CD14-positive monocyte (primary cell): ENCODE results near the gene ANKRD13D. TPM values are rescaled to one million over a fixed set of nuclear protein-coding genes. Genes with fewer than 3 reads are reported as not detected.

Experiments used
- DNase-seq, 3 donors: peaks; one replicate each; pipeline ENCODE4 v3.0.0-alpha.2; 2011 to 2022
- H2AFZ ChIP-seq: 2 replicates; pipeline ENCODE4 v1.6.0; 2012; ENCODE audit warnings: mild to moderate bottlenecking, low read depth, low read length, inconsistent platforms; ENCODE audit not compliant: insufficient read depth, poor library complexity, severe bottlenecking
- H3K27ac ChIP-seq, 2 donors: 1 replicate in 1 of 2; 2 replicates in 1 of 2; pipeline ENCODE4 v1.5.1; 2012 to 2013; ENCODE audit warnings: low read length in 2 of 2, control low read depth in 1 of 2, inconsistent platforms in 1 of 2, low read depth in 1 of 2, mild to moderate bottlenecking in 1 of 2
- H3K27me3 ChIP-seq, 2 donors: one replicate each; pipeline versions ENCODE4 v1.6.0 to v1.6.1; 2011 to 2013; ENCODE audit warnings: low read length in 2 of 2; ENCODE audit not compliant: control insufficient read depth in 2 of 2, insufficient read depth in 2 of 2
- H3K36me3 ChIP-seq, 2 donors: replicated peaks in 1 of 2; 1 replicate in 1 of 2; 2 replicates in 1 of 2; pipeline versions ENCODE4 v1.5.1 to v1.6.1; 2012 to 2013; ENCODE audit warnings: low read length in 2 of 2, control low read depth in 1 of 2, inconsistent platforms in 1 of 2, mild to moderate bottlenecking in 1 of 2; ENCODE audit not compliant: insufficient read depth in 2 of 2, control insufficient read depth in 1 of 2
- H3K4me1 ChIP-seq, 2 donors: 1 replicate in 1 of 2; 2 replicates in 1 of 2; pipeline versions ENCODE4 v1.5.1 to v1.6.1; 2012 to 2013; ENCODE audit warnings: low read length in 2 of 2, control low read depth in 1 of 2, inconsistent platforms in 1 of 2, mild to moderate bottlenecking in 1 of 2, moderate library complexity in 1 of 2; ENCODE audit not compliant: insufficient read depth in 2 of 2, control insufficient read depth in 1 of 2
- H3K4me2 ChIP-seq: replicated peaks from 2 replicates; pipeline ENCODE3; 2012; ENCODE audit warnings: low read length, moderate library complexity, mild to moderate bottlenecking; ENCODE audit not compliant: poor library complexity, severe bottlenecking; ENCODE audit errors: extremely low read depth
- H3K4me3 ChIP-seq, 3 experiments: fragments of 200-600 bp in 1 of 3; sonication (generic) in 1 of 3; replicated peaks in 1 of 3; 1 replicate in 2 of 3; 2 replicates in 1 of 3; pipeline ENCODE4 v1.5.1; 2011 to 2013; ENCODE audit warnings: low read length in 3 of 3, mild to moderate bottlenecking in 3 of 3, control low read depth in 2 of 3, low read depth in 2 of 3, inconsistent platforms in 1 of 3, moderate library complexity in 1 of 3
- H3K79me2 ChIP-seq: 2 replicates; pipeline ENCODE4 v1.6.0; 2012; ENCODE audit warnings: mild to moderate bottlenecking, control low read depth, inconsistent platforms, low read length, moderate library complexity; ENCODE audit not compliant: insufficient read depth
- H3K9ac ChIP-seq: 2 replicates; pipeline ENCODE4 v1.6.0; 2017; ENCODE audit warnings: low read length, mild to moderate bottlenecking; ENCODE audit not compliant: insufficient read depth, poor library complexity, severe bottlenecking
- H3K9me3 ChIP-seq, 2 donors: replicated peaks in 1 of 2; 1 replicate in 1 of 2; 2 replicates in 1 of 2; pipeline versions ENCODE4 v1.5.1 to v1.6.1; 2012 to 2013; ENCODE audit warnings: low read length in 2 of 2, control low read depth in 1 of 2; ENCODE audit not compliant: control insufficient read depth in 1 of 2, insufficient read depth in 1 of 2
- H4K20me1 ChIP-seq: 2 replicates; pipeline ENCODE4 v1.6.0; 2012; ENCODE audit warnings: mild to moderate bottlenecking, low read length, control low read depth, moderate library complexity; ENCODE audit not compliant: insufficient read depth
- H3K27ac Mint-ChIP-seq, 7 donors: one replicate each; pipeline ENCODE4 v1.8.0; 2020; ENCODE audit warnings: mild to moderate bottlenecking in 7 of 7, mixed read lengths in 7 of 7, moderate library complexity in 6 of 7, inconsistent platforms in 2 of 7
- H3K27me3 Mint-ChIP-seq, 3 donors: one replicate each; pipeline ENCODE4 v1.8.0; 2021 to 2022; ENCODE audit warnings: low read depth in 3 of 3, mild to moderate bottlenecking in 3 of 3, mixed read lengths in 3 of 3, moderate library complexity in 3 of 3, inconsistent platforms in 1 of 3
- H3K36me3 Mint-ChIP-seq, 2 donors: one replicate each; pipeline ENCODE4 v1.8.0; 2020; ENCODE audit warnings: mixed read lengths in 2 of 2, inconsistent platforms in 1 of 2, mild to moderate bottlenecking in 1 of 2
- H3K4me1 Mint-ChIP-seq: one replicate; pipeline ENCODE4 v1.8.0; 2020; ENCODE audit warnings: mild to moderate bottlenecking, mixed read lengths
- H3K4me3 Mint-ChIP-seq, 2 donors: one replicate each; pipeline ENCODE4 v1.8.0; 2020; ENCODE audit warnings: mild to moderate bottlenecking in 2 of 2, mixed read lengths in 2 of 2, moderate library complexity in 1 of 2
- H3K9me3 Mint-ChIP-seq, 7 donors: one replicate each; pipeline ENCODE4 v1.8.0; 2020 to 2022; ENCODE audit warnings: mixed read lengths in 7 of 7, mild to moderate bottlenecking in 6 of 7, moderate library complexity in 6 of 7, inconsistent platforms in 2 of 7
- WGBS: methylation state at CpG from one replicate; pipeline ENCODE4 v1.1.5; 2013; ENCODE audit warnings: missing lambda C conversion rate; ENCODE audit not compliant: insufficient coverage; 5-methylcytosine and 5-hydroxymethylcytosine counted together
- intact Hi-C, 2 donors: fragments of 100-400 bp; cut with micrococcal nuclease; formaldehyde crosslinking; loops; one replicate each; pipeline versions ENCODE4 v1.15.0 to v1.15.1; 2023
- polyA plus RNA-seq, 3 donors: library from polyadenylated mRNA; depleted of rRNA in 1 of 3; unstranded in 2 of 3; stranded (reverse) in 1 of 3; fragments of 300-500 nt in 2 of 3; fragments of >200 nt in 1 of 3; fragmentation: Illumina TruSeq in 2 of 3; gene quantifications; 1 replicate in 2 of 3; 2 replicates in 1 of 3; pipeline ENCODE4 v1.2.3, GENCODE V29; 2012 to 2021
- TF ChIP-seq, protein P1 (sequence below): fragments of 200-600 bp; IDR thresholded peaks from one replicate; pipeline ENCODE4 v1.8.0; 2022; ENCODE audit warnings: antibody characterized with exemption, mild to moderate bottlenecking

ANKRD13D gene
- polyA plus RNA-seq, 3 donors: 9.1 to 389 (median 10.3) TPM

DNA sequence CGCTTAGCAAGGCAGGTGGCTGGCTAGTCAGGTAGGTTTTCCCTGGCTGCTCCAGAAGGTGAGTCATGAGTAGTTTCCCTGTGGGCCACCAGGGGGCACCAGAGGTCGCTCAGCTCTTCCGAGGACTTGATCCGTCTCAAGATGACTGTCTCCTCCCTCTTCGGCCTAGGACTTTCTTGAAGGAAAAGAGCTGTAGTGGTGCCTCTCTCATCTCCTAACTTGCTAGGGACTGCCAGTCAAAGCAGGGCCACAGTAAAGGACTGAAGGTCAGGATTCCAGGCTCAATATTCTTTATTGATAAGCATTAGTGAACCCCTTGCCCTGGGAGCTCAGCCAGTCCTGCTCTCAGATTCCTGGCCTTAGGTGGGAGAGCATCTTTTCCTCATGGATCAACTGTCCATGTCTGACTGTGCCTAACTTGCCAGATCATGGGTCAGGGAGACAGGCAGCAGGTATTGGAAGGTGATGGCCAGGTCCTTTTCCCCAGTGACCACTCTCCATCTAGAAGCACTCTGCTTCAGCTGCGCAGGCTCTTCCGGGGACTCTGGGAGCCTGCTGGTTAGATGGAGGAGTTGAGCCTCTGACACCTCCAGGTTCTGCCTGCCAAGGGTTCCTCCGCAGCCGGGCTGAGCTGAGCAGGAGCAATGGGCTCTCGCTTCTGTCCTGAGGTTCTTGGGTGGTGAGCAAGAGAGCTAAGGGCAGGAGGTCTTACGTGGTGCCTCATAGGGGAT lies 62.3 kb downstream of the ANKRD13D start:
- peaks cover 15% of the 10 kb centered on the region for H4K20me1 ChIP-seq
- peaks cover 52 to 56% of the 10 kb centered on the region in 2 donors for H3K4me1 ChIP-seq
- Mint-ChIP-seq H3K4me3 (peak overlapping the region in 1 of 2 donors; percentile 57), H3K9me3 (no peaks in the 10 kb centered on the region), H3K4me1 (peaks cover 53% of the 10 kb centered on the region), H3K27me3 (peaks cover 0 to 2% (median 0%) of the 10 kb centered on the region in 3 donors), H3K27ac (peak overlapping the region; percentile 63 to 88 (median 76)), H3K36me3 (peaks cover 8 to 9% of the 10 kb centered on the region in 2 donors)
- peak overlapping the region; percentile 24 to 52 for H3K27ac ChIP-seq
- H3K79me2 ChIP-seq: peaks cover 34% of the 10 kb centered on the region
- H3K36me3 ChIP-seq: no peaks in the 10 kb centered on the region
- peak overlapping the region; percentile 75 for H3K4me2 ChIP-seq
- peak overlapping the region in 1 of 3 experiments; percentile 32 for H3K4me3 ChIP-seq
- WGBS: 20% methylated on average over 5 of the region's 11 CpGs
- intact Hi-C loops: loop anchor here (1.0 to 5.0 kb wide), 2 partner anchors 31 to 156 kb away; partner anchors contain the start of genes CDK2AP2 (in 1 of the 2) and PITPNM1 (in 1 of the 2)
- no peak overlapping the region for H2AFZ ChIP-seq
- TF ChIP-seq, protein P1, sequence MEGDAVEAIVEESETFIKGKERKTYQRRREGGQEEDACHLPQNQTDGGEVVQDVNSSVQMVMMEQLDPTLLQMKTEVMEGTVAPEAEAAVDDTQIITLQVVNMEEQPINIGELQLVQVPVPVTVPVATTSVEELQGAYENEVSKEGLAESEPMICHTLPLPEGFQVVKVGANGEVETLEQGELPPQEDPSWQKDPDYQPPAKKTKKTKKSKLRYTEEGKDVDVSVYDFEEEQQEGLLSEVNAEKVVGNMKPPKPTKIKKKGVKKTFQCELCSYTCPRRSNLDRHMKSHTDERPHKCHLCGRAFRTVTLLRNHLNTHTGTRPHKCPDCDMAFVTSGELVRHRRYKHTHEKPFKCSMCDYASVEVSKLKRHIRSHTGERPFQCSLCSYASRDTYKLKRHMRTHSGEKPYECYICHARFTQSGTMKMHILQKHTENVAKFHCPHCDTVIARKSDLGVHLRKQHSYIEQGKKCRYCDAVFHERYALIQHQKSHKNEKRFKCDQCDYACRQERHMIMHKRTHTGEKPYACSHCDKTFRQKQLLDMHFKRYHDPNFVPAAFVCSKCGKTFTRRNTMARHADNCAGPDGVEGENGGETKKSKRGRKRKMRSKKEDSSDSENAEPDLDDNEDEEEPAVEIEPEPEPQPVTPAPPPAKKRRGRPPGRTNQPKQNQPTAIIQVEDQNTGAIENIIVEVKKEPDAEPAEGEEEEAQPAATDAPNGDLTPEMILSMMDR: peak; percentile 98
- no peaks in the 10 kb centered on the region for H3K9me3 ChIP-seq
- no peak overlapping the region for H3K9ac ChIP-seq
- DNase-seq: peak; percentile 75 to 85 (median 82)
- no peaks in the 10 kb centered on the region for H3K27me3 ChIP-seq

Other genes starting within 250 kb of the ANKRD13D start
- not detected for gene RHOD, start 232.5 kb upstream of the ANKRD13D start, polyA plus RNA-seq
- gene KDM2A, start 170.0 kb upstream of the ANKRD13D start, polyA plus RNA-seq: 10 to 100 TPM in 1 of 3 donors, 1 to 10 TPM in 2; 2.6 to 98.9 (median 3.9) TPM
- gene GRK2, start 22.8 kb upstream of the ANKRD13D start, polyA plus RNA-seq: 100 to 1,000 TPM in 1 of 3 donors, 10 to 100 TPM in 2; 34.9 to 777 (median 43.0) TPM
- gene SSH3, start 14.2 kb downstream of the ANKRD13D start, polyA plus RNA-seq: 10 to 100 TPM in 1 of 3 donors, 1 to 10 TPM in 2; 3.6 to 23.3 (median 5.8) TPM
- gene POLD4, start 64.2 kb downstream of the ANKRD13D start, polyA plus RNA-seq: 100 to 1,000 TPM; 157 to 205 (median 176) TPM
- gene CLCF1, start 84.3 kb downstream of the ANKRD13D start, polyA plus RNA-seq: 10 to 100 TPM in 1 of 3 donors, under 1 TPM in 2; 0.44 to 14.8 (median 0.94) TPM
- gene RAD9A, start 102.7 kb downstream of the ANKRD13D start, polyA plus RNA-seq: 10 to 100 TPM in 1 of 3 donors, 1 to 10 TPM in 2; 3.7 to 31.7 (median 3.8) TPM
- 100 to 1,000 TPM; 209 to 551 (median 461) TPM for gene PPP1CA, start 112.6 kb downstream of the ANKRD13D start, polyA plus RNA-seq
- 10 to 100 TPM; 68.6 to 72.9 (median 71.6) TPM for gene TBC1D10C, start 114.8 kb downstream of the ANKRD13D start, polyA plus RNA-seq
- under 1 TPM in 1 of 3 donors, not detected in 2; 0.09 TPM for gene CARNS1, start 126.4 kb downstream of the ANKRD13D start, polyA plus RNA-seq
- gene RPS6KB2, start 139.2 kb downstream of the ANKRD13D start, polyA plus RNA-seq: 100 to 1,000 TPM in 1 of 3 donors, 10 to 100 TPM in 2; 51.6 to 101 (median 53.8) TPM
- 10 to 100 TPM in 1 of 3 donors, 1 to 10 TPM in 2; 2.1 to 14.3 (median 2.8) TPM for gene PTPRCAP, start 148.4 kb downstream of the ANKRD13D start, polyA plus RNA-seq
- 100 to 1,000 TPM; 105 to 151 (median 106) TPM for gene CORO1B, start 154.2 kb downstream of the ANKRD13D start, polyA plus RNA-seq
- not detected for gene GPR152, start 163.4 kb downstream of the ANKRD13D start, polyA plus RNA-seq
- 1 to 10 TPM in 1 of 3 donors, under 1 TPM in 1, not detected in 1; 0.28 to 1.7 TPM for gene CABP4, start 166.1 kb downstream of the ANKRD13D start, polyA plus RNA-seq
- gene TMEM134, start 179.9 kb downstream of the ANKRD13D start, polyA plus RNA-seq: 100 to 1,000 TPM in 1 of 3 donors, 10 to 100 TPM in 2; 67.4 to 104 (median 76.8) TPM
- gene AIP, start 193.7 kb downstream of the ANKRD13D start, polyA plus RNA-seq: 100 to 1,000 TPM in 1 of 3 donors, 10 to 100 TPM in 2; 76.7 to 132 (median 99.3) TPM
- gene PITPNM1, start 216.1 kb downstream of the ANKRD13D start, polyA plus RNA-seq: 100 to 1,000 TPM in 1 of 3 donors, 10 to 100 TPM in 2; 11.7 to 122 (median 22.2) TPM
- 10 to 100 TPM; 47.8 to 80.2 (median 78.5) TPM for gene CDK2AP2, start 218.9 kb downstream of the ANKRD13D start, polyA plus RNA-seq
- gene CABP2, start 234.1 kb downstream of the ANKRD13D start, polyA plus RNA-seq: not detected